Small intestine (tissue), 7 donors: ENCODE measurements around the gene KRT17. TPM values are rescaled to one million over a fixed set of nuclear protein-coding genes. Genes with fewer than 3 reads are reported as not detected.
"Not testable (repeated sequence)": the region's sequence is repeated elsewhere in the genome, so short reads cannot be mapped to it uniquely, and the experiment has no call there.

Source experiments
- DNase-seq, 2 donors: peaks; one replicate each; pipeline versions ENCODE4 v3.0.0 to v3.0.0-alpha.2; 2013
- FAIRE-seq: peaks from 2 replicates; lab custom pipeline; 2012; peaks lifted over from hg19 to GRCh38; lab: Jason Lieb, UNC
- H3K27ac ChIP-seq, 3 donors: one replicate each; pipeline ENCODE4 v1.5.1; 2013; ENCODE audit warnings: low read length in 2 of 3, mild to moderate bottlenecking in 2 of 3, control low read depth in 1 of 3, inconsistent platforms in 1 of 3, low read depth in 1 of 3, moderate library complexity in 1 of 3
- H3K27me3 ChIP-seq, 3 donors: one replicate each; pipeline ENCODE4 v1.6.1; 2013; ENCODE audit warnings: low read length in 3 of 3, inconsistent platforms in 1 of 3; ENCODE audit not compliant: control insufficient read depth in 3 of 3, insufficient read depth in 3 of 3
- H3K36me3 ChIP-seq, 3 donors: one replicate each; pipeline ENCODE4 v1.6.1; 2013; ENCODE audit warnings: low read length in 3 of 3, inconsistent platforms in 1 of 3, low read depth in 1 of 3, mild to moderate bottlenecking in 1 of 3, moderate library complexity in 1 of 3; ENCODE audit not compliant: control insufficient read depth in 3 of 3, insufficient read depth in 2 of 3
- H3K4me1 ChIP-seq, 3 donors: one replicate each; pipeline ENCODE4 v1.6.1; 2013; ENCODE audit warnings: low read length in 2 of 3, inconsistent platforms in 1 of 3, low read depth in 1 of 3, mild to moderate bottlenecking in 1 of 3, moderate library complexity in 1 of 3; ENCODE audit not compliant: control insufficient read depth in 3 of 3, insufficient read depth in 2 of 3
- H3K4me3 ChIP-seq, 3 donors: one replicate each; pipeline ENCODE4 v1.5.1; 2013; ENCODE audit warnings: low read length in 3 of 3, control low read depth in 1 of 3, inconsistent platforms in 1 of 3, low read depth in 1 of 3, mild to moderate bottlenecking in 1 of 3, moderate library complexity in 1 of 3
- H3K9me3 ChIP-seq, 2 donors: one replicate each; pipeline ENCODE4 v1.6.1; 2013; ENCODE audit warnings: low read depth in 1 of 2, low read length in 1 of 2; ENCODE audit not compliant: control insufficient read depth in 2 of 2, insufficient read depth in 1 of 2
- WGBS, 3 donors: extraction: QIAGEN DNeasy Blood & Tissue Kit; methylation state at CpG; one replicate each; pipeline ENCODE4 v1.1.7; 2013; 5-methylcytosine and 5-hydroxymethylcytosine counted together
- polyA plus RNA-seq, 4 donors: library from polyadenylated mRNA; stranded (reverse) in 3 of 4; unstranded in 1 of 4; fragments of 200-250 nt in 3 of 4; fragments of 120-200 nt in 1 of 4; gene quantifications; one replicate each; pipeline versions ENCODE4 v1.2.1 to v1.2.3, GENCODE V29; 2013
- donor health status: healthy with polysubstance abuse.
- donor health status: control.
- donor health status: control.
- donor health status: Bipolar disorder and iron deficiency.
- donor health status: healthy.

KRT17 gene
- polyA plus RNA-seq, 4 donors, result 0.65 to 2.4 (median 1.8) TPM; not detected in 1

DNA sequence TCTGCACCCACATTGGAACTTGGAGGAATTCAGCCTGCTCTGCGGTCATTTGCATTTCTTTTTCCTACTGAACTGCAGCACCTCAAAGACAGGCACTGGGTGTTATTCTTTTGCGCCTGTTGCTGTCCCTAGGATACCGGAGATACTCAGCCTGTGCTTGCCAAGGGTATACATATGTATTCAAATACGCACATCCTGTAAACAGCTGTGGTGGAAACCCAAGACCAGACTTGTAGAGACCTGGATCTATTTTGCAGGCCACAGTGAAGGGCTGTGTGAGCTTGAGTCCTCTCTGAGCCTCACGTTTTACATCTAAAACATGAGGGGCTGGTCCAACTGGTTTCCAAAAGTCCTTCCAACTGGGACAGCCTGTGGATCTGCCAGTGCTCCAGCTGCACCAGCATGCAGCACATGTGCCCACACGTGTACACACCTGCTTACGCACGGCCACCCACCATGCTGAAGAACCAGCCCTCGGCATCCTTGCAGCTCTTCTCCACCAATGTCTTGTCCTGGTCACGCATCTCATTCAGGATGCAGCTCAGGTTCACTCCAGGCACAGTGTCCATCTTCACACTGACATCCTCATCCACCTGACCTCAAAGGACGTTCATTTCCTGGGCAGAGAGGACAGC is 4.4 kb upstream of the KRT17 start:
- H3K36me3 ChIP-seq, H3K4me1 ChIP-seq, DNase-seq, H3K27ac ChIP-seq, H3K9me3 ChIP-seq, H3K27me3 ChIP-seq, H3K4me3 ChIP-seq, FAIRE-seq: not testable (repeated sequence)
- 79 to 82% (median 80%) methylated on average over 11 of the region's 11 CpGs for WGBS, 3 donors

DNA sequence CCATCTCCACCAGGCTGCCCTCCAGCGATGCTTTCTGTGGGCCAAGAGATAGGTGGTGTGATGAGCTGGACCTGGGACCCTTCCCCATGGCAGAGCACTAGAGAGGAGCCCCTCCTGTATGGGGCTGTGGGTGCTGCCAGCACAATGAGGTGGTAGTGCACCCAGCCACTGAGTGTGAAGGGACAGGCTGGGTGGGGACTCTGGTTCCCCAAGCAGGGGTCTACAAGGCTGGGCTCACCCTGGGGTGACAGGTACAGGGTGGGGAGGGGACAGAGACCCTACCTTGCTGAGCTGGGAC is 3.6 kb upstream of the KRT17 start:
- DNase-seq, H3K27me3 ChIP-seq, FAIRE-seq, H3K9me3 ChIP-seq, H3K36me3 ChIP-seq, H3K27ac ChIP-seq, H3K4me1 ChIP-seq, H3K4me3 ChIP-seq: not testable (repeated sequence)
- WGBS, 3 donors, result 63 to 73% (median 71%) methylated on average over 1 of the region's 1 CpG

DNA sequence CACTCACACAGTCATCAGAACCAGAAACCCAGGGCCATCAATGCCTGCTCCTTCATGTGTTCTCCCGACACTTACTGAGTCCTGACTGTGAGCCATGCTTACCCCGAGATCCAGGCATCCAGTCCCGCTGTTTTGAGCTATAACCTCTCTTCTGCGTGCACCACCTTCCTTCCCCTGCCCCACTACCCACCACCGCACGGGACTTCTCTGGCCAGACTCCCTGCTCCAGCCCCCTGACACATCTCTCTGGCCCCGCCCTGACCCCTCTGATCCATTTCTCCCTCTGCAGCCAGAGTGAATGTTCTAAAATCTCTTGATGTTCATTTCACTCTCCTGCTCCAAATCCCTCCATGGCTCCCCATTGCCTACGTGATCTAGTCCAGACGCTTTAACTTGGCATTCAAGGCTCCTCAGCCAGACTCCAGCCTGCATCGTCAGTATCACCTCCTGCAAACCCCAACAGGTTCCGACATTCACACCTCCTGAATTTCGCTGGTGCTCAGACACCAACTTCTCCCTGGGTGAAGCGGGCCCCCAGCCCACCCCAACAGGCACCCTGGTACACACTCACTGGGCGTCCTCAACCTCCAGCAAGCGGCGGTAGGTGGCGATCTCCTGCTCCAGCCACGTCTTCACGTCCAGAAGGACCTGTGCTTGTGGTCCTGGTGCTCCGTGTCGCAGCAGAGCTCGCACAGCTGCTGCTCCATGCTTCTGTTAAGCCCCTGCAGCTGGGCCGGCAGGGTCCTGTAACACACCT is 3.1 kb upstream of the KRT17 start:
- no peak for FAIRE-seq

DNA sequence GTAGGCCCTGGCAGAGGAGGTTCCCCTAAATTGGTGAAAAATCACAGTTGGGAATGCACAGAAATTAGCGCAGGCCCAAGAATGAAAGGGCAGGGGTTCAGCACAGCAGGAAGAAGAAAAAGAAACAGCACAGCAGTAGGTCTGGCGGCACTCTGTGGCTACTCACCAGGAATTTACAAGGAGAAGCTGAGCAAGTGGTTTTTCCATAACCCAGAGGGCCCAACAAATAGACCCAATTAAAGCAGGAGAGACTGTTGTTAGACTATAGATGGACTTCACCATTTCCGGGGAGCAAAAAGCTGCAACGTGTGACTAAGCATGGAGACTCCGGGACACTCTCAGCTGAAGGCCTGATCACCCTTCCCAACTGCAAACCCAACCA is 2.5 kb upstream of the KRT17 start:
- FAIRE-seq, DNase-seq, H3K27me3 ChIP-seq, H3K4me1 ChIP-seq, H3K36me3 ChIP-seq, H3K9me3 ChIP-seq, H3K4me3 ChIP-seq, H3K27ac ChIP-seq: not testable (repeated sequence)
- WGBS, 3 donors, result 86 to 92% (median 86%) methylated on average over 5 of the region's 5 CpGs

More for the DNA sequence above, 3.1 kb upstream of the KRT17 start:
- no peak for DNase-seq
- H3K9me3 ChIP-seq, result no peaks in the 10 kb centered on the region
- peaks cover 0 to 4% (median 0%) of the 10 kb centered on the region in 3 donors for H3K4me1 ChIP-seq
- H3K36me3 ChIP-seq, result no peaks in the 10 kb centered on the region
- H3K27ac ChIP-seq, result no peak overlapping the region
- 87 to 93% (median 88%) methylated on average over 22 to 23 of the region's 23 CpGs for WGBS, 3 donors
- H3K27me3 ChIP-seq, result no peaks in the 10 kb centered on the region
- H3K4me3 ChIP-seq, result no peak overlapping the region

DNA sequence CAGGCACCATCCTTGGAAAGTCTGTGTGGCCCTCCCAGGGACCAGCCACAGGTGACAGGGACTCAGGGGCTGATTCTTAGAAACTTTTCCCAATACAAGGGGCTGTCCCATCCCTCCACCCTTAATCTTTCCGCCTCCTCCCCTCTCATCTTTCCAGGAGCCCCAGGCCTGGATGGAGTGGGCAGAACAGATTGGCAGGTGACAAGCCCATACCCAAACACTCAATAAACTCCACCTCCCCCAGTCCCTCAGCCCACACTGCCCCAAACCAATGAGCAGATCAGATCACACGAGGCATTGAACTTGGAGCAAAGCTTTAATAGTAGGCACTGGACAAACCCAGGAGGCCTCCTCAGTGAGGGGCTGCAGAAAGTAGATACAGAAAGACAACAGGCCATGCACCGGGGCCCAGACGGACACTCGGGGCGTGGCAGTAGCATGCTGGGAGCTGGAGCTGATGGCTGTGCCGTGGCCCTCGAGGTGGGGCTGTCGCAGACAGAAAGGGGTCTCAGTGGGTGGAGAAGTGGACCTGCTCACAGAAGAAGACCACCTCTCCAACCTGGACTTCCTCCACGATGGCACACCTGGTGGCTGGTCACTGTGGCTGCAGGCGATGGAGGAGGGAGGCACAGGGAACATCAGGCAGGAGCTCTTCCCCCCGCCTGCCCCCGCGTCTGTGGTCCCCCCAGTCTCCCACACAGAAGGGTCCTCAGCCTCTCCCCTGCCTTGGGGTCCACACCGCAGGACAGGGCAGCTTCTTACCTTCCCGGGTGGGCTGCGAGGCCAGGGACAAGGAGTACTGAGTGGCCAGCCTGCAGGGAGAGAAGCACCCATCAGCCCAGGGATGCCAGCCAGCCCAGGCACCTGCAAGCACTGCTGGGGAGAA is 1.9 kb upstream of the KRT17 start:
- WGBS, 3 donors, result 86 to 89% (median 88%) methylated on average over 17 of the region's 17 CpGs
- not testable (repeated sequence) for FAIRE-seq, H3K4me1 ChIP-seq, DNase-seq, H3K36me3 ChIP-seq, H3K9me3 ChIP-seq, H3K27me3 ChIP-seq, H3K4me3 ChIP-seq, H3K27ac ChIP-seq

DNA sequence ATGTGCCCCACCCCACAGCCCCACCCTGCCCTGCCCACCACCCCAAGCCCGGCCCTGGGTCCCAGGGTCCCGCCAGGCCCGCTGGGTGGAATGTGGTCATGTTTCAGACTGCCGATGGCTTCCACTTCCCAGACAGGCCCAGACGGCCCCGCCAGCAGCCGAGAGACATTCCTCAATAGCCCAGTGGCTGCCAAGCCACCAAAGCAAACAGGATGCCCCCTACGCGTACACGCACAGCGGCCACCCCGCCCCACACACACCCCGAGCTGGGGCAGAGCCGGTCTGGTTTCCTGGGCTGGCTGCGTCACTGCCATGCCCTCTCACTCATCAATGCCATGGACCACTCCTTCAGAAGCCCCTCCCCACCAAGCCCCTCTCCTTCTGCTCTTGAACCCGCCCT is 1.2 kb upstream of the KRT17 start:
- WGBS, 3 donors, result 61 to 66% (median 65%) methylated on average over 16 of the region's 16 CpGs
- Histone ChIP-seq H3K4me3 (no peak overlapping the region), H3K27ac (no peak overlapping the region), H3K36me3 (no peaks in the 10 kb centered on the region), H3K27me3 (no peaks in the 10 kb centered on the region), H3K9me3 (no peaks in the 10 kb centered on the region), H3K4me1 (no peaks in the 10 kb centered on the region)
- FAIRE-seq (no peak), DNase-seq (no peak)

DNA sequence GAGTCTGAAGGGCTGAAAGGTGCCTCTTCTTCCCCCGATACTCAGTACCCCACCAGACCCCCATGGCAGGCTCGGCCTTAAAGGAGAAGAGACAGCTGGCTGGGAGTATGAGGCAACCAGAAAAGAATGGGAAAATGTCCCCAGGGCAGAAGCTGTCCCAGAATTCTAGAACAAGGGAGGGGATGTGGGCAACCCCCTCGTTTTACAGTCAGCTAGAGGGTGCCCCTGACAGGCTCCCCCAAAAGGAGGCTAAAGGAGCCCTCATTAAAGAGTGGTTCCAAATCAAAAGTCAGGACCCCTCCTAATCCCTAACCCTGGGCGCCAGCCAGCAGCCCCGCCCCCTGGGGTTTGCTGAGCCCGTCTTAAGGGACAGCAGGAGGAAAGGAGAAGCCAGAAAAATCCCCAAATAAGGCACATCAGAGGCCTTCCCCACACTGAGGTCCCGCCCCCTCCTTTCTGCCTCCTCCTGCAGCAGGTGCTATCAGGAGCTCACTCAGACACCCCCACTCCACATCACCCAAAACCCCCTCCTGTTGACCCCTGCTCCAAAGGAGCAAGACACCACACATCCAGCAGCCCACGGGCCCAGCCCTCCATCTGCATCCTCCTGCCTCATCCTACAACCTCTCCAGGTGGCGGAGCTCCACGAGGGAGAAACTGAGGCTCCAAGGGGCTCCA is 1.1 kb downstream of the KRT17 start:
- WGBS, 3 donors, result 63 to 74% (median 71%) methylated on average over 9 to 10 of the region's 10 CpGs
- not testable (repeated sequence) for H3K4me1 ChIP-seq, H3K27ac ChIP-seq, H3K9me3 ChIP-seq, DNase-seq, H3K27me3 ChIP-seq, H3K36me3 ChIP-seq, H3K4me3 ChIP-seq, FAIRE-seq
